GM12878 (cell line): Measurements from ENCODE around the gene PPT1. TPM values are rescaled to one million over a fixed set of nuclear protein-coding genes. Genes with fewer than 3 reads are reported as not detected.

Source experiments
- ATAC-seq: fragments of 200-7000 bp; cut with Tn5 transposase; 3 replicates; pipeline ENCODE4 v1.9.1; 2020; ENCODE audit warnings: mild to moderate bottlenecking, moderate library complexity
- BruUV-seq: library from RNA; stranded (reverse); fragments of 400-500 nt; replicated peaks from 2 replicates; lab custom pipeline; 2021; lab: Mats Ljungman, UMichigan
- CTCF ChIA-PET: fragments of 300-600 bp; sonication (Branson Sonifier 250); formaldehyde crosslinking; extraction: SDS; loops from one replicate; lab custom pipeline; 2021; ENCODE audit warnings: inconsistent platforms; lab: Yijun Ruan, JAX
- POLR2A ChIA-PET: fragments of 350-600 bp; formaldehyde crosslinking; extraction: SDS; loops from one replicate; lab custom pipeline; 2021; ENCODE audit warnings: inconsistent platforms; lab: Charles Lee
- RAD21 ChIA-PET: fragments of 300-600 bp; sonication (Branson Sonifier 250); formaldehyde crosslinking; loops from one replicate; lab custom pipeline; 2023; ENCODE audit warnings: antibody characterized with exemption; ENCODE audit not compliant: unreplicated experiment; lab: Charles Lee
- SMC1A ChIA-PET: fragments of 300-600 bp; sonication (Branson Sonifier 250); formaldehyde crosslinking; loops from one replicate; lab custom pipeline; 2023; ENCODE audit not compliant: unreplicated experiment, uncharacterized antibody; lab: Charles Lee
- DNase-seq: peaks from one replicate; pipeline ENCODE4 v3.0.0-alpha.2; 2011; ENCODE audit warnings: low read depth, low spot score
- FAIRE-seq: peaks from 3 replicates; lab custom pipeline; 2011; peaks lifted over from hg19 to GRCh38; lab: Jason Lieb, UNC
- H2AFZ ChIP-seq: 2 replicates; pipeline ENCODE4 v1.6.0; 2011; ENCODE audit warnings: low read depth, low read length, control low read depth; ENCODE audit not compliant: control insufficient read depth
- H3K27ac ChIP-seq: 2 replicates; pipeline ENCODE4 v1.5.1; 2011; ENCODE audit warnings: control low read depth; ENCODE audit not compliant: control insufficient read depth, insufficient read depth
- H3K27me3 ChIP-seq, 2 experiments: replicated peaks in 1 of 2; 2 replicates each; pipeline versions ENCODE4 v1.6.0 to v1.6.1; 2011; ENCODE audit warnings: low read length in 1 of 2; ENCODE audit not compliant: control insufficient read depth in 2 of 2, insufficient read depth in 2 of 2
- H3K36me3 ChIP-seq, 2 experiments: 2 replicates each; pipeline ENCODE4 v1.5.1; 2011; ENCODE audit warnings: low read length in 1 of 2; ENCODE audit not compliant: control insufficient read depth in 2 of 2, insufficient read depth in 2 of 2
- H3K4me1 ChIP-seq: 2 replicates; pipeline ENCODE4 v1.6.1; 2011; ENCODE audit warnings: mild to moderate bottlenecking, low read length, moderate library complexity, mixed read lengths; ENCODE audit not compliant: control insufficient read depth, insufficient read depth
- H3K4me2 ChIP-seq: 2 replicates; pipeline ENCODE4 v1.6.0; 2011; ENCODE audit warnings: control low read depth; ENCODE audit not compliant: control insufficient read depth, insufficient read depth
- H3K4me3 ChIP-seq: fragments of 200-600 bp; sonication (generic); 2 replicates; pipeline ENCODE4 v1.5.1; 2016
- H3K79me2 ChIP-seq: 2 replicates; pipeline ENCODE4 v1.6.0; 2011; ENCODE audit warnings: low read length; ENCODE audit not compliant: control insufficient read depth, insufficient read depth
- H3K9ac ChIP-seq: 2 replicates; pipeline ENCODE4 v1.8.0; 2011; ENCODE audit warnings: low read length, control low read depth, mixed read lengths; ENCODE audit not compliant: control insufficient read depth, insufficient read depth
- H3K9me3 ChIP-seq: replicated peaks from 3 replicates; pipeline ENCODE4 v1.5.1; 2011; ENCODE audit warnings: mild to moderate bottlenecking, low read length; ENCODE audit not compliant: control insufficient read depth, insufficient read depth
- H4K20me1 ChIP-seq: 2 replicates; pipeline ENCODE4 v1.6.0; 2011; ENCODE audit not compliant: control insufficient read depth, insufficient read depth
- NRF1 ChIP-seq: conservative IDR thresholded peaks from 2 replicates; pipeline ENCODE4 v1.6.1; 2011; ENCODE audit warnings: mild to moderate bottlenecking, low read depth, low read length, improper control_type of control experiment
- WGBS: methylation state at CpG from one replicate; pipeline ENCODE4 v1.1.6; 2016; ENCODE audit warnings: low lambda C conversion rate; ENCODE audit not compliant: insufficient replicate concordance, insufficient coverage; ENCODE audit errors: missing lambda C conversion rate; 5-methylcytosine and 5-hydroxymethylcytosine counted together
- in situ Hi-C: fragments of 300-500 bp; cut with MboI; formaldehyde crosslinking; loops from 9 replicates; pipeline ENCODE4 v1.14.3; 2018; ENCODE audit warnings: mixed read lengths
- intact Hi-C: fragments of 100-400 bp; cut with micrococcal nuclease; formaldehyde crosslinking; loops from one replicate; pipeline ENCODE4 v1.14.2; 2022; ENCODE audit not compliant: unreplicated experiment
- polyA plus RNA-seq, 11 experiments: library from polyadenylated mRNA; depleted of rRNA in 4 of 11; unstranded in 6 of 11; stranded (reverse) in 5 of 11; fragments of >200 nt; fragmentation: Nextera tagmentation in 4 of 11; fragmentation: Illumina TruSeq in 1 of 11; extraction: Ambion mirVana in 4 of 11; extraction: Trizol in 1 of 11; gene quantifications; 1 replicate in 1 of 11; 2 replicates in 10 of 11; pipeline versions ENCODE4 v1.2.1 to v1.2.3, GENCODE V29; 2011 to 2016; ENCODE audit warnings: inconsistent platforms in 2 of 11, missing spikeins in 2 of 11, low read depth in 1 of 11
- total RNA-seq, 4 experiments: library from RNA; depleted of rRNA in 3 of 4; stranded (reverse); fragments of >200 nt in 3 of 4; fragmentation: Illumina TruSeq in 1 of 4; extraction: Trizol in 1 of 4; gene quantifications; 2 replicates each; pipeline versions ENCODE4 v1.2.1 to v1.2.3, GENCODE V29; 2013 to 2021
- TF ChIP-seq, protein P1 (sequence below): IDR thresholded peaks from 2 replicates; pipeline ENCODE4 v1.6.1; 2011; ENCODE audit warnings: low read depth, low read length, improper control_type of control experiment, borderline replicate concordance
- TF ChIP-seq, protein P2 (sequence below): IDR thresholded peaks from 2 replicates; pipeline ENCODE4 v1.6.1; 2012; ENCODE audit warnings: low read depth, low read length, improper control_type of control experiment
- TF ChIP-seq, protein P3 (sequence below): fragments of 450-650 bp; IDR thresholded peaks from 2 replicates; pipeline ENCODE4 v1.6.1; 2017; ENCODE audit warnings: borderline replicate concordance

The PPT1 gene
- total and polyA plus RNA-seq, 10 of the 15 experiments (the other 5 are each of a cell fraction or from before 2014, with no cell fraction given), result 50.4 to 147 (median 103) TPM

DNA sequence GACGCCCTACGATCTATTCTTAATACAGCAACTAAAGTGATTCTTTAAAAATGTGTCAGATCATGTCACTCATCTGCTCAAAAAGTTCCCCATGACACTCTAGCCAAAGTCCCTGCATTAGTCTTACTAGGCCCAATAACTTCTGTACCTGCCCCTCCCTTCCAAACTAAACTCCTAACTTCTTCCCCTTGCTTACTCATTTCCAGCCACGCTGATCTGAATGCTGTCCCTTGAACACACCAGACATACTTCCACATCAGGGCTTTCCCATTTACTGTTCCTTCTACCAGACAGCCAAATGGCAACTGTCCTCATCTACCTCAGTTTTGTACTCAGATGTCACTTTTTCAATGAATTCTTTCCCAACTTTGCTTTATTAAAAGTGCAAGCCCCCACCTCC, 1.2 kb downstream of the PPT1 start:
- H3K36me3 ChIP-seq, result peaks cover 0 to 5% of the 10 kb centered on the region in 2 experiments; a peak in 2 of 4 replicates
- intact Hi-C loops (loop anchor here (10.0 kb wide), 1 partner anchor 309 kb away; no protein-coding TSS in a partner anchor), in situ Hi-C loops (no loop called here)
- FAIRE-seq, result no peak
- CTCF ChIA-PET, result interaction anchor here (1.5 to 2.7 kb wide), 2 partner anchors 10 to 17 kb away, joined by 6 to 13 read pairs; no protein-coding TSS in a partner anchor
- DNase-seq, result no peak
- H3K9me3 ChIP-seq, result no peaks in the 10 kb centered on the region
- POLR2A ChIA-PET, result no interaction called here
- RAD21 ChIA-PET, result no interaction called here
- SMC1A ChIA-PET, result interaction anchor here (1.2 kb wide), 1 partner anchor 12 kb away, joined by 3 read pairs; no protein-coding TSS in a partner anchor
- no peak for ATAC-seq
- H3K27me3 ChIP-seq, result no peaks in the 10 kb centered on the region
- H3K27ac ChIP-seq, result no peak overlapping the region
- H3K79me2 ChIP-seq, result peaks cover 6% of the 10 kb centered on the region
- H3K4me1 ChIP-seq, result peaks cover 4% of the 10 kb centered on the region; the same call in 1 of the 2 replicates
- peak overlapping the region; percentile 52 for H3K4me3 ChIP-seq
- H2AFZ ChIP-seq, result no peak overlapping the region
- H4K20me1 ChIP-seq, result no peaks in the 10 kb centered on the region
- 59% methylated on average over 3 of the region's 3 CpGs for WGBS
- H3K9ac ChIP-seq, result no peak overlapping the region
- TF ChIP-seq, protein P1, sequence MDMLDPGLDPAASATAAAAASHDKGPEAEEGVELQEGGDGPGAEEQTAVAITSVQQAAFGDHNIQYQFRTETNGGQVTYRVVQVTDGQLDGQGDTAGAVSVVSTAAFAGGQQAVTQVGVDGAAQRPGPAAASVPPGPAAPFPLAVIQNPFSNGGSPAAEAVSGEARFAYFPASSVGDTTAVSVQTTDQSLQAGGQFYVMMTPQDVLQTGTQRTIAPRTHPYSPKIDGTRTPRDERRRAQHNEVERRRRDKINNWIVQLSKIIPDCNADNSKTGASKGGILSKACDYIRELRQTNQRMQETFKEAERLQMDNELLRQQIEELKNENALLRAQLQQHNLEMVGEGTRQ, result no peak
- TF ChIP-seq, protein P2, sequence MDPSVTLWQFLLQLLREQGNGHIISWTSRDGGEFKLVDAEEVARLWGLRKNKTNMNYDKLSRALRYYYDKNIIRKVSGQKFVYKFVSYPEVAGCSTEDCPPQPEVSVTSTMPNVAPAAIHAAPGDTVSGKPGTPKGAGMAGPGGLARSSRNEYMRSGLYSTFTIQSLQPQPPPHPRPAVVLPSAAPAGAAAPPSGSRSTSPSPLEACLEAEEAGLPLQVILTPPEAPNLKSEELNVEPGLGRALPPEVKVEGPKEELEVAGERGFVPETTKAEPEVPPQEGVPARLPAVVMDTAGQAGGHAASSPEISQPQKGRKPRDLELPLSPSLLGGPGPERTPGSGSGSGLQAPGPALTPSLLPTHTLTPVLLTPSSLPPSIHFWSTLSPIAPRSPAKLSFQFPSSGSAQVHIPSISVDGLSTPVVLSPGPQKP, result no peak
- TF ChIP-seq NRF1, result no peak
- TF ChIP-seq, protein P3, sequence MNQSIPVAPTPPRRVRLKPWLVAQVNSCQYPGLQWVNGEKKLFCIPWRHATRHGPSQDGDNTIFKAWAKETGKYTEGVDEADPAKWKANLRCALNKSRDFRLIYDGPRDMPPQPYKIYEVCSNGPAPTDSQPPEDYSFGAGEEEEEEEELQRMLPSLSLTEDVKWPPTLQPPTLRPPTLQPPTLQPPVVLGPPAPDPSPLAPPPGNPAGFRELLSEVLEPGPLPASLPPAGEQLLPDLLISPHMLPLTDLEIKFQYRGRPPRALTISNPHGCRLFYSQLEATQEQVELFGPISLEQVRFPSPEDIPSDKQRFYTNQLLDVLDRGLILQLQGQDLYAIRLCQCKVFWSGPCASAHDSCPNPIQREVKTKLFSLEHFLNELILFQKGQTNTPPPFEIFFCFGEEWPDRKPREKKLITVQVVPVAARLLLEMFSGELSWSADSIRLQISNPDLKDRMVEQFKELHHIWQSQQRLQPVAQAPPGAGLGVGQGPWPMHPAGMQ, result no peak
- no TSS peak for BruUV-seq
- H3K4me2 ChIP-seq, result peak overlapping the region; percentile 95
